IPS DF 6.9 (cell line): ENCODE results near the gene COL18A1.

Experiments used
- DNase-seq: peaks from one replicate; pipeline ENCODE4 v3.0.0-alpha.2; 2013; ENCODE audit warnings: low read depth, low spot score
- H3K27ac ChIP-seq: one replicate; pipeline ENCODE4 v1.5.1; 2013; ENCODE audit warnings: low read length, control low read depth
- H3K27me3 ChIP-seq: 2 replicates; pipeline ENCODE4 v1.6.1; 2013; ENCODE audit warnings: mild to moderate bottlenecking, low read length; ENCODE audit not compliant: control insufficient read depth, insufficient read depth
- H3K36me3 ChIP-seq: 2 replicates; pipeline ENCODE4 v1.6.1; 2013; ENCODE audit warnings: low read length; ENCODE audit not compliant: control insufficient read depth, insufficient read depth
- H3K4me1 ChIP-seq: 2 replicates; pipeline ENCODE4 v1.6.1; 2013; ENCODE audit warnings: low read length; ENCODE audit not compliant: control insufficient read depth, insufficient read depth
- H3K4me3 ChIP-seq: 2 replicates; pipeline ENCODE4 v1.5.1; 2013; ENCODE audit warnings: mild to moderate bottlenecking, low read length
- H3K9me3 ChIP-seq: 2 replicates; pipeline ENCODE4 v1.6.1; 2013; ENCODE audit warnings: low read length, inconsistent platforms; ENCODE audit not compliant: control insufficient read depth, insufficient read depth
- WGBS: extraction: QIAGEN DNeasy Blood & Tissue Kit; methylation state at CpG from one replicate; pipeline ENCODE4 v1.1.7; 2013; ENCODE audit warnings: mixed read lengths, missing lambda C conversion rate; ENCODE audit not compliant: insufficient read length, insufficient coverage; 5-methylcytosine and 5-hydroxymethylcytosine counted together

Gene COL18A1

DNA sequence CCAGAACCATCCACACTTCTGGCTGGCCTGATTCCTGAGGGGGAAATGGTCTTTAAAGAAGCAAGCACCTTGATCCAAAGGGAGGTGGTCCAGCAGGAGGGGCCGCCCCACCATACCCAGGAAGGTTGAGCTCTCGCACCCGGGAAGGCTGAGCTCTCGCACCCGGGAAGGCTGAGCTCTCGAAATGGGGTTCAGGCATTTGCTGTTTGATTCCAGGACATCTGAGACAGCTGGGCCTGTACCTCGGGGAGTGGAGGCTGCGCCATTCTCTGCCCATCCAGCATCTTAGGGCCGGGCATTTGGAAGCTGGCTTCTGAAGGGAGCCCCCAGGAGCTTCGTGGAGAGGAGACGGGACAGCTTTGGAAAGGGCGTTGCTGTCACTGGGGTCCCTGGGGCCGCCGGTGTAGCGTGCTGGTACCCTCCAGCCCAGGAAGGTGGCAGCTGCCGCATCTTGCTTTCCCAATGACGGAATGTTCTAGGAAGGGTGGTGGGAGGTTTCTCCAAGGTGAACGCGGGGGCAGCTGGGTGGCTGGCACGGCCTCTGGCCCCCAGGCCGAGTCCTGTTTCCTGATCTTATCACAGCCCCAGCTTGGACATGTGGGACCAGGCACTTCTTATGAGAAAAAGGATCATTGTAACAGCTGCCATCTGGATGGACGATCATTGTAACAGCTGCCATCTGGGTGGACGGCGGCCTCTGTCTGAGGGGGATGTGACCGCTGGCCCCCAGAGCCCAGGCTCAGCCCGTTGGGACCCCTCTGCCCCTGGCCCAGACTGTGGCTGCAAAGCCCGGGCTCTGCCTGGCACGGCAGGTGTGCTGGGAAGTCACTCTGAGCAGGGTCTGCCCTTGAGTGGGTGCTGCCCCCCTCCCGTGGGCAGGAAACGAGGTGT, 61.6 kb downstream of the COL18A1 start:
- H3K9me3 ChIP-seq = no peaks in the 10 kb centered on the region
- whole genome bisulfite sequencing = no CpG with 5 or more reads among the region's 30 CpGs
- H3K4me1 ChIP-seq = no peaks in the 10 kb centered on the region; the same call in 1 of the 2 replicates
- DNase-seq = no peak
- H3K27ac ChIP-seq = no peak overlapping the region
- peaks cover 9% of the 10 kb centered on the region for H3K36me3 ChIP-seq
- no peaks in the 10 kb centered on the region for H3K27me3 ChIP-seq
- H3K4me3 ChIP-seq = no peak overlapping the region

DNA sequence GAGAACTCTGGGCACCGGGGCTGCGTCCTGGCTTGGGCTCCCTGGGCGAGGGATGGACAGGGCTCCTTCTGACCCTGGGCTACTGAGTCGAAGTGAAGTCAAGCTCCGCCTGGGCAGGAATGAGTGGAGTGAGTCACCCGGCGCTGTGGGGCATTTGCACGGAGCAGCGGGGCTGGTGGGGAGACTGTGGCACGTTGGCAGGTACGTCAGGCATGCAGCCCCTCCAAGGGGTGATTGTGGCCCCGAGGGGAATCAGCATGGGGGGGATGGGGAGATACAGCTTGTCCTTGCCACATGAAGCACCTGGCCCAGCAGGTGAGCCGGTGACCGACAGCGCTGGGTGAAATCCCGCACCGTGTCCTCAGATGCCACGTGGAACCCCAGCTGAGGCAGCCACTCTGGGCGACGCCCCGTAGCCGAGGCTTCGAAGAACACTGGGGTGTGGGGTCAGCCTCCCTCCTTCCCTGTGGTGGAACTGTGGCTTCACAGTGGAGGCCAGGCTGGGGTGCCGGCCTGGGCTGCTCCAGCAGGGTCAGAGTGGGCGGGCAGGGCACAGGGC, 62.3 kb downstream of the COL18A1 start:
- Histone ChIP-seq H3K27me3 (no peaks in the 10 kb centered on the region), H3K36me3 (peaks cover 9% of the 10 kb centered on the region), H3K4me1 (no peaks in the 10 kb centered on the region; the same call in 1 of the 2 replicates), H3K27ac (no peak overlapping the region), H3K9me3 (no peaks in the 10 kb centered on the region), H3K4me3 (no peak overlapping the region)
- no CpG with 5 or more reads among the region's 25 CpGs for whole genome bisulfite sequencing
- DNase-seq = no peak

DNA sequence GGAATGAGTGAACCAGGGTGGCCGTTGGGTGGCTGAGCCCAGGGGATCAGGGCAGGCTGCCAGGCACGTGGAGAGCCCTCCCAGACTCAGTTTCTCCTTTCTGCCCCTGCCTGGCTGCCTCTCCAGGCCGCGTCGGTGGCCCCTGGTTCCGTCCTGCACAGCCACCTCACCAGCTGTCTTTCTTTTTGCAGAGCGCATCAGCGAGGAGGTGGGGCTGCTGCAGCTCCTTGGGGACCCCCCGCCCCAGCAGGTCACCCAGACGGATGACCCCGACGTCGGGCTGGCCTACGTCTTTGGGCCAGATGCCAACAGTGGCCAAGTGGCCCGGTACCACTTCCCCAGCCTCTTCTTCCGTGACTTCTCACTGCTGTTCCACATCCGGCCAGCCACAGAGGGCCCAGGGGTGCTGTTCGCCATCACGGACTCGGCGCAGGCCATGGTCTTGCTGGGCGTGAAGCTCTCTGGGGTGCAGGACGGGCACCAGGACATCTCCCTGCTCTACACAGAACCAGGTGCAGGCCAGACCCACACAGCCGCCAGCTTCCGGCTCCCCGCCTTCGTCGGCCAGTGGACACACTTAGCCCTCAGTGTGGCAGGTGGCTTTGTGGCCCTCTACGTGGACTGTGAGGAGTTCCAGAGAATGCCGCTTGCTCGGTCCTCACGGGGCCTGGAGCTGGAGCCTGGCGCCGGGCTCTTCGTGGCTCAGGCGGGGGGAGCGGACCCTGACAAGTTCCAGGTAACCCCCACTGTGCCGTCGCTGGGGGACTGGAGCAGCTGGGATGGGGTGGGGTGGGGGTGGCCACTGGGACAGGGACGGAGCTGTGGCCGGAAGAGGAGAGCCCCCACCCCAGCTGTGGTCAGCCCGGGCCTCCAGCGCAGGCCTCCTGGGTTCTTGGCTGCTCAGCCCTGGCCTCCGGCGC, 63.3 kb downstream of the COL18A1 start:
- WGBS = no CpG with 5 or more reads among the region's 45 CpGs
- Histone ChIP-seq H3K36me3 (peaks cover 12% of the 10 kb centered on the region), H3K9me3 (no peaks in the 10 kb centered on the region), H3K4me3 (no peak overlapping the region), H3K4me1 (no peaks in the 10 kb centered on the region; the same call in 1 of the 2 replicates), H3K27ac (no peak overlapping the region), H3K27me3 (no peaks in the 10 kb centered on the region)
- DNase-seq = no peak

DNA sequence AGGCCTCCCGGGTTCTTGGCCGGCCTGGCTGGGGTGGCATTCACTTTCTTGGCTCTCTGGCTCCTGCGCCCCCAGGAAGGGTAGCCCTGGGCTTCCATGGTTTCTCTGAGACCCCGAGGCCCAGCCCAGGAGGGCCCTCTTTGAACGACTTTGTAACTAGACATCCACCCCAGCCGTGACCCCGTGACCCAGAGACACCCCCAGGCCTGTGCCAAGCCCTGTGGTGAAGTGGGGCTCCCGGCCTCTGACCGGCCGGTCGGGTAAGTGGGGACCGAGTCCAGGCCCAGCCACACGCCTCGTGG, 64.0 kb downstream of the COL18A1 start:
- no CpG with 5 or more reads among the region's 14 CpGs for WGBS
- H3K4me1 ChIP-seq = no peaks in the 10 kb centered on the region; the same call in 1 of the 2 replicates

DNA sequence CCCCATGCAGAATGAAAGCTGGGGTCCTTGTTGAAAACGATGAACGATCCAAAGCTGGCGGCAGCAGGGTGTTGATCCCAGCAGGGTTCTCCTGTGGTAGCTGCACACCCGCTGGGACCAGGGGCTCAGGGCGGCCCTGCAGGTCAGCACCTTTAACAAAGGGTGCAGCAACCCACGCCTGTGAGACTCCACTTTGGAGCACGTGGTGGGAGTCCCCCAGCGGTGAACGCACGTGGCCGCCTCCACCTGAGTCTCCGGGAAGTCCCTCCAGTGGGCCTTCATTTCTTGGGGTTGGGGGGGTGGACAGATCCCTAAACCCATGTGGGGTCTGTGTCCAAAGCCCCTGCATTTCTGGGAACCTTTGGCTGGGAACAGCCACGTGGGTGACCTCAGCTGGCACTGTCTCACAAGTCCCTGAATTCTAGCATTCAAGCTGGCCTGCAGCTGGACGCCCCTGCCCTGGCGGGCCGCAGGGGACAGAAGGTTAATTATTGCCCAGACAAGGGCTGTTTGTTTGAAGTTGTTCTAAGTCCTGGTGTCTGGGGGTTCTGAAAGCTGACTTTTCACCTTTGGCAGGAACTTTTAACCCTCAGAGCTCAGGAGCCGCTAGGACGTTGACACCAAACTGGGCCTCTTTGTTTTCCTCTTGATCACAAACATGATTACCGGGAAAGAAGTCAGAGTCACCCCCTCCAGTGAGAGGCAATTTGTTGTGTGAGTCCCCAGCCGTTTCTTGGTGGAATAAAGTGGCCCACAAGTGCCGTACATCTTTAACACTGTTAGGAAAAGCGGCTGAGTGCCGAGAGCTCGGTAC, 64.5 kb downstream of the COL18A1 start:
- WGBS = no CpG with 5 or more reads among the region's 24 CpGs

More for the DNA sequence above, 64.0 kb downstream of the COL18A1 start:
- no peaks in the 10 kb centered on the region for H3K9me3 ChIP-seq
- peaks cover 16% of the 10 kb centered on the region for H3K36me3 ChIP-seq
- H3K27ac ChIP-seq = no peak overlapping the region
- H3K4me3 ChIP-seq = no peak overlapping the region
- H3K27me3 ChIP-seq = no peaks in the 10 kb centered on the region
- DNase-seq = no peak

DNA sequence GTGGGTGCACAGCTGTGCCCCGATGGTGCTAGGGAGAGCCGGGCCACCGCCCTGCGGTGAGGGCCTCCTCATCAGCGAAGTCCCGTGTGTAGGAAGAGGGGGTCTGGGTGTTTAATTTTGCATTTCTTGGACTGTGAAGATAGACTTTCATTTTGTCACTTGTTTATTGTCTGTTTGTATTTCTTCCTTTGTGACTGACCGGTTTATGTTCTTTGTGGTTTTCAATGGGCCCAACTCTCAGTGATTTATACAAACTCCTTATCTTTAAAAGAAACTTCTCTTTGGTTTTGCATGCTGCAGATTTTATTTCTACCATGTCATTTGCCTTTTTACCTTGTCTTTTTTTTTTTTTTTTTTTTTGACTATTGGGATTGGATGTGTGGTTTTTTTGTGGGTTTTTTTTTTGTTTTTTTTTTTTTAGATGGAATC, 65.1 kb downstream of the COL18A1 start:
- Histone ChIP-seq H3K4me3 (no peak overlapping the region), H3K36me3 (peaks cover 25% of the 10 kb centered on the region), H3K27ac (no peak overlapping the region), H3K4me1 (no peaks in the 10 kb centered on the region; the same call in 1 of the 2 replicates), H3K9me3 (no peaks in the 10 kb centered on the region), H3K27me3 (no peaks in the 10 kb centered on the region)
- DNase-seq = no peak
- no CpG with 5 or more reads among the region's 7 CpGs for WGBS

More for the DNA sequence above, 64.5 kb downstream of the COL18A1 start:
- Histone ChIP-seq H3K36me3 (peaks cover 19% of the 10 kb centered on the region), H3K4me1 (no peaks in the 10 kb centered on the region; the same call in 1 of the 2 replicates), H3K27ac (no peak overlapping the region), H3K9me3 (no peaks in the 10 kb centered on the region), H3K4me3 (no peak overlapping the region), H3K27me3 (no peaks in the 10 kb centered on the region)
- no peak for DNase-seq

DNA sequence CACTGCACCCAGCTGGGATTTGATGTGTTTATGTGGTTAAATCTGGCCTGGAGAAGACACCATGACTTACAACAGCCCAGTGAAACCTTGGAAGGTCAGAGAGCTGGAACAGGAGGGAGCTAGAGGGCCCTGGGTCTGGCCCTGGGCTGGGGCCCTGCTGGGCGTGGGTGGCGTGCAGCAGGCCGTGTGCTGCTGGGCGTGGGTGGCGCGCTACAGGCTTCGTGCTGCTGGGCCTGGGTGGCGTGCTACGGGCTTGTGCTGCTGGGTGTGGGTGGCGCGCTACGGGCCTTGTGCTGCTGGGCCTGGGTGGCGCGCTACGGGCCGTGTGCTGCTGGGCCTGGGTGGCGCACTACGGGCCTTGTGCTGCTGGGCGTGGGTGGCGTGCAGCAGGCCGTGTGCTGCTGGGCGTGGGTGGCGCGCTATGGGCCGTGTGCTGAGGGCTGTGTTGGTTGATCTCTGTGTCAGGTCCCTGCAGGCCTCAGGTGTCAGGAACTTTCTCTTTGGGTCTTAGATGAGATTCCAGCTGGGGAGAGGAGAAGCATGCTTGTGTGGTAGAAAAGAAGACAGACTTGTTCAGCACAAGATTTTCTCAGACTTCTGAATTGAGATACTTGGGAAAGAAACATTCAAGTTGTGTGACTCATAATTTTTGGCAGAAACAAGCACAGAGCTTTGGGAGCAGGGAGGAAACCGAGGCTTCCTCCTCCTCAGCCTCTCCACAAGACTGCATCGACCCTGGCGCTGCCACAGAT, 66.0 kb downstream of the COL18A1 start:
- DNase-seq = no peak
- Histone ChIP-seq H3K27me3 (no peaks in the 10 kb centered on the region), H3K9me3 (no peaks in the 10 kb centered on the region), H3K4me1 (no peaks in the 10 kb centered on the region; the same call in 1 of the 2 replicates), H3K4me3 (no peak overlapping the region), H3K27ac (no peak overlapping the region), H3K36me3 (peaks cover 30% of the 10 kb centered on the region)
- no CpG with 5 or more reads among the region's 28 CpGs for WGBS

DNA sequence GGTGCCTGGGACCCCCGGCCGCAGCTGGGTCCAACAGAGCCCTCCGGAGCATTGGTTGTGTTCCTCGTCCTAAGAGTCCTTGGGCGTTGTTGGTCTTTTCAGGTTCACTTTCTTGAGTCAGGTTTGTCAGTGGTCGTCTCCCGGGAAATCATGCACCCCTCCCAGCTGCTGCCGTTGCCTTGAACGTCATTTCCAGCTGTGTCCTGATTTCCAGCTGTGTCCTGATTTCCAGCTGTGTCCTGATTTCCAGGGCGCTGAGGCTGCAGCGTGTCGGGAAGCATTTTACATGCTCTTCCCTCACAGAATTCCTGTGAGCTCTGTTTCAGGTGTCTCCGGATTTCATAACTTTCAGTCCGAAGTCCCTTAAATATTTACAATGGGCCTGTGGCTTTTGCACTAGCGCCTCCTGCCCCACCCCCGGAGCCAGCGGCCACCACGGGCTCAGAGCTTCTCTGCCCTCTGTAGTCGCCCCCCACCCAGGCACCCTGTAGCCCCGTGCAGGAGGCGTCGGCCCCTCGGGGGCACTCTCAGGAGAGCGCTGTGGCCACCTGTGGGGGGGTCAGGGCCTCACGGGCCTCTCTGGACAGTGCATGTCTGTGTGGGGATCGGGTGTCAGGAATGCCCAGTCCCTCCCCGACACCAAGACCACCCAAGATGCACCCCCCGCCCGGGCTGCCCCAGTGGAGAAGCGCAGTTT, 66.7 kb downstream of the COL18A1 start:
- Histone ChIP-seq H3K27me3 (no peaks in the 10 kb centered on the region), H3K36me3 (peaks cover 35% of the 10 kb centered on the region), H3K4me1 (no peaks in the 10 kb centered on the region; the same call in 1 of the 2 replicates), H3K9me3 (no peaks in the 10 kb centered on the region), H3K27ac (no peak overlapping the region), H3K4me3 (no peak overlapping the region)
- no CpG with 5 or more reads among the region's 30 CpGs for WGBS
- DNase-seq = no peak
